Duodenal mucosa (tissue), 2 donors: Measurements from ENCODE around the gene MAFG.
A peak's percentile ranks its signal among the peaks of the same experiment; 100 is the strongest.

Experiments
- H3K27ac ChIP-seq: one replicate; pipeline ENCODE4 v1.7.0; 2013; ENCODE audit warnings: low read depth, low read length
- H3K27me3 ChIP-seq, 2 donors: one replicate each; pipeline ENCODE4 v1.7.0; 2013; ENCODE audit warnings: low read length in 2 of 2, control low read depth in 1 of 2; ENCODE audit not compliant: insufficient read depth in 2 of 2, control insufficient read depth in 1 of 2
- H3K36me3 ChIP-seq, 2 donors: one replicate each; pipeline ENCODE4 v1.7.0; 2013; ENCODE audit warnings: low read length in 2 of 2, control low read depth in 1 of 2; ENCODE audit not compliant: insufficient read depth in 2 of 2, control insufficient read depth in 1 of 2
- H3K4me1 ChIP-seq, 2 donors: one replicate each; pipeline ENCODE4 v1.7.0; 2013; ENCODE audit warnings: low read length in 2 of 2, control low read depth in 1 of 2; ENCODE audit not compliant: insufficient read depth in 2 of 2, control insufficient read depth in 1 of 2
- H3K4me3 ChIP-seq, 2 donors: one replicate each; pipeline ENCODE4 v1.7.0; 2013; ENCODE audit warnings: low read length in 2 of 2, low read depth in 1 of 2
- H3K9ac ChIP-seq, 2 donors: one replicate each; pipeline ENCODE4 v1.7.0; 2013; ENCODE audit warnings: low read length in 2 of 2, low read depth in 1 of 2
- H3K9me3 ChIP-seq, 2 donors: one replicate each; pipeline ENCODE4 v1.7.0; 2013; ENCODE audit warnings: low read length in 2 of 2, control low read depth in 1 of 2; ENCODE audit not compliant: control insufficient read depth in 1 of 2

Gene MAFG

DNA sequence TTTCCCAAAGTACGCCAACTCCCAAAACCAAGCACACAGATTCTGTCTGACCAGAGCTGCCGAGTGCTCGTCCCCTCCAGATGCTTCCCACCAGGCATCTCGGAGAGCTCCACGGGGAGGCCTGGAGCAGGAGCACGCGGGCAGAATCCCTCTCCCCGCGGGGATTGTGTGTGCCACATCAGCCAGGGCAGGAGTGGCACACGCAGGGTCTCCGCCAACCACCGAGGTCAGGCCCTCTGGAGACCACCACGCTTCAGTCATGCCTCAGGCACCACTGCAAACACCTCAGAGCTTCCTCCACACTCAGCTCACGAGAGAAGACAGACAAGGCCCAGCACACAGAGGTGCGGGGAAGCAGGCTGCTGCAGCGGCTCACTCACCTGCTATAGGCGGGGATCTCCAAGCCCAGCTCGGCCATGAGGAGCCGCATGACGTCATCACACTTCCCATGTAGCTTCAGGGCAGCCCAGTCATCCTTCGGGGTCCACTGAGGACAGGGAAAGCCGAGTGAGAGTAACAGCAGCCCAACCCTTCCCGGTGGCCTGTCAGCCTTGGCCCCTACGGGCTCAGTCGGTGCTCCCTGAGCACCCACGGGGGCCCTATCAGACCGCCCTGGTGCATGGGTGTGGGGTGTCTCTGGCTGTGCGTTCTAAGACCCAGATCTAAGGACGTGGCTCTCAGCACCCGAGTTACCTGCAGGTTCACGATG is 14.0 kb downstream of the MAFG start:
- no peaks in the 10 kb centered on the region for H3K9me3 ChIP-seq
- peaks cover 33 to 34% of the 10 kb centered on the region in 2 donors for H3K4me1 ChIP-seq
- no peak overlapping the region for H3K27ac ChIP-seq
- H3K4me3 ChIP-seq = no peak overlapping the region
- H3K27me3 ChIP-seq = no peaks in the 10 kb centered on the region
- no peak overlapping the region for H3K9ac ChIP-seq
- peaks cover 40 to 48% of the 10 kb centered on the region in 2 donors for H3K36me3 ChIP-seq

DNA sequence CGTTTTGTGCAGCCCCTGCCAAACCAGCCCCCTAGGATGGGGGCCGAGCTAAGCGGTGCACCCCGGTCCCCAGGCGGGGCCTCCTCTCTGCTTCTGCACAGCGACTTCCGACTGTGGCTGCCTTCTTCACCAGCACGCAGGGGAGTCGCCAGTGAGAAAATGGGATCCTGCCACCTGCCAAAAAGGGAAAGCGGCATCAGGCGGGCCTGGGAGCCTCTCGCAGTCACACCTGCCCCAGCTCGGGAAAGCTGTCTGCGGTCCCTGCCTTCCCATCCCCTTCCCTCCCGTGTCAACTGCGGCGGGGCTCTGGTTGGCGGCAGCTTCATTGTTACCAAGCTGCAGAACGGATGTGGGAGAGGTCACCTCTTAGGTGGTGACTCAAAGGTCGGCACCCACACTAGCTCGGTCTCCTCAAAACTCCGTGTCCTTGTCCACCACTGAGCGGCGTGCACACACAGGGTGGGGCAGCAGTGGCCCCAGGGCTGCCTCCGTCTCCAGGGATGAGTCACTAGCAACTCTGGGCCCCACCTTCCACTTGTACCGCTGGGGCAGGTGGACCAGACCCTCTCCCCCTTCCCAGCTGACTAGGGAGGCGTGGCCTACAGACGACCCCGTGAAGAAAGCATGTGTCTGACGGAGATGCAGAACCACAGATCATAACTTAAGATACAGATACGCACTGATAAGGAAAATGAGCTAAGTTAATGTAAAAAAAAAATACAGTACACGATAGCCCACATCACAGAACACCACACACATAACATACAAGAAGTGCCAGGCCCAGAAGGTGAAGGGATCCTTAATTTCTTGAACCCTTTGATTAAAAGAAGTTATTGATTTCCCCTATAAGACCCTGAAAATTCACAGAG is 14.9 kb downstream of the MAFG start:
- Histone ChIP-seq H3K4me3 (no peak overlapping the region), H3K36me3 (peaks cover 46 to 56% of the 10 kb centered on the region in 2 donors), H3K9ac (no peak overlapping the region), H3K27me3 (no peaks in the 10 kb centered on the region), H3K27ac (no peak overlapping the region), H3K4me1 (peaks cover 28 to 29% of the 10 kb centered on the region in 2 donors), H3K9me3 (no peaks in the 10 kb centered on the region)

DNA sequence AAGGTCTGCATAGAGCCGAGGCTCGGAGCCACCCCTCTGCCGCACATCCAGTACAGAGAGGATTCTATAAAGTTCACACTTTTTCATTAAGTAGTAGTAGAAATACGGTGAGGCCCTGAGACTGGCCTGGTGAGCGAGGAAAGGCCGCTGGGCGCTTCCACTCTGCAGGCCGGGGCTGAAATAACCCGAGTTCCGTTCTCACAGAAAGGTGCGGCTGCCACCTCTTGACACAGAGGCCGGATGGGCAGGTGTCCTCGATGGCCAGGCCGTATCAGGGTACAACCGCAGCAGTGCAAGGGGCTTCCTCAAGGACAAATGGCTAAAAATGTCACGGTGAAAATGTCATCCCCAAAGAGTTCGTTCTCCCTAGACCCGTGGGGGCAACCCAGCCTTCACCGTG is 15.6 kb downstream of the MAFG start:
- no peaks in the 10 kb centered on the region for H3K27me3 ChIP-seq
- H3K27ac ChIP-seq = no peak overlapping the region
- H3K4me3 ChIP-seq = peak overlapping the region in 1 of 2 donors; percentile 43
- no peaks in the 10 kb centered on the region for H3K9me3 ChIP-seq
- no peak overlapping the region for H3K9ac ChIP-seq
- H3K36me3 ChIP-seq = peaks cover 53 to 64% of the 10 kb centered on the region in 2 donors
- H3K4me1 ChIP-seq = peaks cover 22 to 26% of the 10 kb centered on the region in 2 donors

DNA sequence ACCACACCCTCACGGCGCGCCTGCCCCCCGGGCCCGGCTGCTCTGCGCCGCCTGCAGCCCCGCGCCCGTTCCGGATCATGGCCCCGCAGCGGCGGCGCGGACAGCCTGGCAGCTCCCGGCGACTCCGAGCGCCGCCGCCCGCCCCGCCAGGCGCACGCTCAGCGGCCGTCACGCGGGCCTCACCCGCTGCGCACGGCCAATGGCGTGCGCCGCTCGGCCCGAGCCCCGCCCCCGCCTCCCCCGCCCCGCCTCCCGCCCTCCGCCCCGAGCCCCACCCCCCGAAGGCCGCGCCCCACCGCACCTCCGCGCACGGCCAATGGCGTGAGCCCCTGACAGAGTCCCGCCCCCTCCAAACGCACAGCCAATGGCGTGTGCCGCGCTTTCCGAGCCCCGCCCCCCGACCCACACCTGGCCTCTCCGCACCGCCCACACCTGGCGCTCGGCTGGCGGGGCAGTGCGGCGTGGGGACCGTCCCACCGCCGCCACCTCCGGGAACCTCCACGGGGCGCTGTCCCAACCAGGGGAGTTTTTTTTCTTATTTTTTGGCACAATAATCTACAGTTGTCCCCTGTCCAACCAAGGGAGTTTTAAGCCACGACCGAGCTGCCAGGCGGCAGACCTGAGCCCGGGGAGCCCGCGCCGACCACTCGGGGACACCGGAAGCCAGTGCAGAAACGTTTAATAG is 16.1 kb downstream of the MAFG start, which contains the start of gene PCYT2:
PCYT2 (minus strand) TSS at position 123 of the 685 bp plus-strand sequence; CDS start at position 79, 44 bp downstream.
- Histone ChIP-seq H3K9ac (peak within 1 kb of the TSS; percentile 56 to 74), H3K4me1 (peaks cover 17 to 21% of the 10 kb centered on the region in 2 donors), H3K9me3 (no peaks in the 10 kb centered on the region), H3K27me3 (no peaks in the 10 kb centered on the region), H3K36me3 (peaks cover 57 to 69% of the 10 kb centered on the region in 2 donors), H3K4me3 (peak within 1 kb of the TSS; percentile 79 to 83), H3K27ac (peak within 1 kb of the TSS; percentile 82)

DNA sequence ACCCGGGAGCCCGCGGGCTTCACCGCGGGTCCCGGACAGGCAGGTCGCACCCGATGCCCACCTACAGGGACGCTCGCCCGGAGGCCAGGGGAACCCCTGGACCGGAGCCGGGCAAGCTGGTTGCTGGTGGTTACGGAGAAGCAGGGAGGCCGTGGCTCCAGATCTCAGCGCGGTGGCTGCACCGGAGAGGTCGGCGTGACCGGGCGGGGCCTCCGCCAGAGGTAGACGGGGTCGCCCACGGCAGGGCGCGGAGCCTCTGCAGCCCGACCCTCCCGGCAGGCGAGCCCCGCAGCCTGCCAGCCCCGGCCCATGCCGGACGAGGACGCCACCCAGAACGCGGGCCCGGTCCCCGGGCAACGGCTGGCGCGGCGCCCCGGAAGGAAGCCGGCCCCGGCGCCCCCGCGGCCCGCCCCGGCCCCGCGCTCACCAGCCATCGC is 16.7 kb downstream of the MAFG start:
- Histone ChIP-seq H3K9me3 (no peaks in the 10 kb centered on the region), H3K9ac (peak overlapping the region; percentile 56 to 74), H3K36me3 (peaks cover 56 to 72% of the 10 kb centered on the region in 2 donors), H3K4me1 (peaks cover 16% of the 10 kb centered on the region in 2 donors), H3K4me3 (peak overlapping the region; percentile 79 to 83), H3K27ac (peak overlapping the region; percentile 82), H3K27me3 (no peaks in the 10 kb centered on the region)

DNA sequence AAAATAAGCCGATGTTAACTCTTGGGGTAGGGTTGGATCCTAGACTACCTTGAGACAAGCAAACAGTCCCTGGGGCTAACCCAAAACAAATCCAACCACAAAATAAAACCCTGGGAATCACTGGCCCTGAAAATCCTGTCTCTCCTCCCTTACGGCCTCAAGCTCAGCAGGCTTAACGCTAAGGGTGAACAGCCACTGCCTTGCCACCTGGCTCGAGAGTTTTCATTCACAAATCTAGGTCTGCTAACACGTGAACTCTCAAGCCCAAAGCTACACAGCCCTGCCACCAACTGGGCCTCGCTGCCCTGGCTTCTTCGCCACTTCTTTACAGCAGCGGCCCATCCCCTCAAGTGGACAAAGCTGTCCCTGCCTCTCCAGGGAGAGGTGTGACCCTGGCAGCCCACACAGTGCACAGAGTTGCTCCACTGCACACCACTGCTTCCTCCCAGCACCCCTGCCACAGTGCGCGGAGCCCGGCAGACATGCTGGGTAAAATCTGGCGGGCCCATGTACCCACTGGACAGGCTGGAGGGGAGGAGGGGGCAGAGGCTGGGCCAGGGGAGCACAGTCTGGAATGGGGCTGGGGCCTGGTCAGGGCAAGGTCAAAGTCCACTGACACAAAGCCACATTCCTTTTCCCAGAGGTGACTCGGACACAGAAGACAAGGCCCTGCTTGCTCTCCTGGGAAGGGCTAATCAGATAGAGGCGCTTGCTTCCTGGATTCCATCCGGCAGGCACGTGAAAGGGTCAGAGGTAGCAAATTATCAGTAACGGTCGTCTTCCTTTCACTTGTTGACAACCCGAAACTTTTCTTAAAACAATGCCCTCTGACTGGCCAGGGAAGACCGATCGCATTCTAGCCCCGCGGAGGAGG is 17.3 kb downstream of the MAFG start:
- peaks cover 15 to 16% of the 10 kb centered on the region in 2 donors for H3K4me1 ChIP-seq
- H3K9ac ChIP-seq = peak overlapping the region; percentile 56 to 74
- H3K27ac ChIP-seq = peak overlapping the region; percentile 82
- peaks cover 50 to 72% of the 10 kb centered on the region in 2 donors for H3K36me3 ChIP-seq
- H3K9me3 ChIP-seq = no peaks in the 10 kb centered on the region
- peak overlapping the region; percentile 79 to 83 for H3K4me3 ChIP-seq
- no peaks in the 10 kb centered on the region for H3K27me3 ChIP-seq

DNA sequence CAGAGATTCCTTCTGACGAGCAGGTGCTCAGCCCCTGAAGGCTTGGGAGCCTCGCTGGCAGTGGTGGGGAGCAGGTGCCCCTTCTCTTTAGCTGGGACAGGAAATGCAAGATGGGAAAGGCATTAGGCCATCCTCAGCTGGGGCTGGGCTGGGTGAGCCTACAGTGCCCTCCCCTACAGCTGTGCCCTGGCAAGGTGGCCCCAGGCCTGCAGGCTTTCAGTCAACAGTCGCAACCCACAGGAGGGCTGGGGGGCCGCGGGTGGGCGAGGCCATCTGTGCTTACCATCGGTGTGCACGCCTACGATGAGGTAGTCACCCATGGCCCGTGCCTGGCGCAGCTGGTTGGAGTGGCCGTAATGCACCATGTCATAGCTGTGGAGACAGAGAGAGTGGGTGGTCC is 18.3 kb downstream of the MAFG start:
- peaks cover 40 to 72% of the 10 kb centered on the region in 2 donors for H3K36me3 ChIP-seq
- H3K4me3 ChIP-seq = peak overlapping the region in 1 of 2 donors; percentile 83

DNA sequence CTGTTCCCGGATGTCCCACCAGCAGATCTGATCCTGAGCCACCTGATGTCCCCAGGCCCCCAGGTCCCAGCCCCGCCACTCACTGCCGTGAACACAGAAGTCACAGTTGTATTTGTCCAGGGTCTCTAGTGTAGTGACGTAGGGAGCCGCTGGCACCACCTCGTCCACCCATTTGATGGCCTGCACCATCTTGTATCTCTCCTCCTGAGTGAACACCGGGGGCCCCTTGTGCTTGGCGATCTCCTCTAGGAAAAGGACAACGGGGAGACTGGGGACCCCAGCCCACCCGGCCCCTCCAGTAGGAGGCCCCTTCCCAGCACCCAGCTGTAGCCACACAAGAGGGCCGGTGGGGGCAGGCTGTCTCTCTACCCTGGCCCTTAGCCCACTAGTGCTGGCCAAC is 18.7 kb downstream of the MAFG start:
- H3K9me3 ChIP-seq = no peaks in the 10 kb centered on the region
- H3K4me1 ChIP-seq = peaks cover 15 to 16% of the 10 kb centered on the region in 2 donors
- H3K4me3 ChIP-seq = no peak overlapping the region
- no peak overlapping the region for H3K9ac ChIP-seq
- H3K36me3 ChIP-seq = peaks cover 36 to 72% of the 10 kb centered on the region in 2 donors
- no peak overlapping the region for H3K27ac ChIP-seq
- H3K27me3 ChIP-seq = no peaks in the 10 kb centered on the region

More for the DNA sequence above, 18.3 kb downstream of the MAFG start:
- Histone ChIP-seq H3K4me1 (peaks cover 15 to 16% of the 10 kb centered on the region in 2 donors), H3K27ac (no peak overlapping the region), H3K9me3 (no peaks in the 10 kb centered on the region), H3K9ac (peak overlapping the region; percentile 56 to 74), H3K27me3 (no peaks in the 10 kb centered on the region)
